Activated CD4-positive, alpha-beta T cell treated with anti-CD3 and anti-CD28 coated beads, Interleukin-2, Interleukin-4, amounts not matched to agents 100 ng/mL and 50 ng/mL, durations not matched to agents 16 hours and 8 hours (primary cell): ENCODE measurements around the gene LRCOL1.

Source experiments
- DNase-seq: peaks from one replicate; pipeline ENCODE4 v3.0.0-alpha.2; 2020; ENCODE audit warnings: low spot score

LRCOL1 gene

DNA sequence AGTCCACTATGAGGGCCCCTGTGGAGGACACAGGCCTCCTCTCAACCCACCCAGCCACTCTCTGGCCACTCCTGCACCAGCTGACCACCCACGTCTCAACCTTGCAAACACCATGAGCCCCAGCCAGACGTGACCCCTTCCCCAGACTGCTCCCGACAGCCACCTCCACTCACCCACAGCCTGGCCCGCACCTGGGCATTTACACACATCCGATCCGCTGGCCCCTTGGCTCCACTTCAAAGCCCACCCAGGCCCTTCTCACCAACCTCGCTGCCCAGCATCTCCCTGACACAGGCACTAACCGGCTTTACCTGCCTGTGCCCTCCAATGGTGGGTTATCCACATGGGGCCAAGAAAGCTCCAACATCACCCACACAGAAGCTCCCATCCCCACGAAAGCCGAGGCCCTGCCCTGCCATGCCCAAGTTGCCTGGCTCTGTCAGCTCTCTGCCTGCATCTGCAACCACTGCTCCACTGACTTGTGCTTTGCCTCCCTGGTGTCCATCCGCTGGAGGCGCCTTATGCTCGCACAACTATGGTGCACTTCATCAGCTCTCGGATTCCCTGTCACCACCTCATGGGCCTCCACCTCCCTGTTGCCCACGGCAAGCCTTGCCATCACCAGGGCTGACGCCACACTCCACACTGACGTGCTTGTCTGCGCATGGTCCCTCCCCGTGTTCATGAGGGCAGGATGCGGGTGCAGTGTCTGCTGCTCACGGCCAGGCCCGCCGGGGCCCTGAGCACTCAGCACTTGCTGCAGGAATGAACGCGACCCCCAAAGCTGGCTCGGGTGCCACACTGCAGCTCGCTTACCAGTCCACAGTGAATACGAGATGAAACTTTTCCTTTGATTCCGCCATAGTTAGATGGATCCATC, 24.9 kb upstream of the LRCOL1 start:
- DNase-seq: no peak

DNA sequence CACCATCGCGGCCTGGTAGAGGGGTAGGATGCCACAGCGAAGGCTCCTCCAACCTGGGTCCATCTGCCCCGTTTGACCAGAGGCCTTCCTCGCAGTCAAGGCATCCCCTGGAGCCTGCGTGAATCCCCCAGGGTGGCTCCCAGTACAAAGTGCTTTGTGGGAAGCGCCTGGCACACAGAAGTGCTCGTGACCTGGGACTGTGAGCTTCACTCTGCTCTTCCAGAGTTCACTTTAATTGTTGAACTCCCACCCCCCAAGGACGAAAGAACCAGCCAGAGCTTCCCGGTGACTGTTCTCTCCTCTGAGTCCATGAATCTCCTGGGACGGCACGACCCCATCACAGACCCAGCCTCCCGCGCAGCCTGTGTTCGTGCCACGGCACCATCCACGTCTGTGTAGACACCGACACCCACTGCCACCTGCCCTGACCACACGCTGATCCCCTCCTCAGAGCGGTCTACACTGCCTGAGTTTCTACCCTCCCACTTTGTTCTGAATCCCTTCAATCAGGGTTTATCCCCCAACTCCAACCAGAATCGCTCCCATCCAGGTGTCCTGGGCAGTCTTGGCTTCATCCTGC, 24.1 kb upstream of the LRCOL1 start:
- DNase-seq: no peak

DNA sequence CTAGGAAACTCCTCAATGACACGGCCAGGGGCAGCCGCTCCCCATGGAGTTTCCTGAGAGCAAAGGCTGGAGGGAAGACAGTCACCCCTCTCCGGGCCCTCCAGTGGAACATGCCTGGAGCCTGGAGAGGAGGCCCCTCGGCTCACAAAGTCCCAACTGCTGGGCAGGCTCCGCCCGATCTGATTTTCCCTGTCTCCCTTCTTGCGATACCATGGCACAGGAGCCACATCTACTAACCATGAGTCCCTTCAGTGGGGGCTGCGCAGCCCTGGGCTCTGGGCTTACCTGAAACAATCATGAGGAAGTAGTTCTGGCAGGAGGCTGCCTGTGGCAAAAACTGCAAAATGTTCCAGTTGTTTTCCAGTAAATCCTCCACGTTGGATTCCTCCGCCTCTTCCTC, 23.5 kb upstream of the LRCOL1 start:
- no peak for DNase-seq

DNA sequence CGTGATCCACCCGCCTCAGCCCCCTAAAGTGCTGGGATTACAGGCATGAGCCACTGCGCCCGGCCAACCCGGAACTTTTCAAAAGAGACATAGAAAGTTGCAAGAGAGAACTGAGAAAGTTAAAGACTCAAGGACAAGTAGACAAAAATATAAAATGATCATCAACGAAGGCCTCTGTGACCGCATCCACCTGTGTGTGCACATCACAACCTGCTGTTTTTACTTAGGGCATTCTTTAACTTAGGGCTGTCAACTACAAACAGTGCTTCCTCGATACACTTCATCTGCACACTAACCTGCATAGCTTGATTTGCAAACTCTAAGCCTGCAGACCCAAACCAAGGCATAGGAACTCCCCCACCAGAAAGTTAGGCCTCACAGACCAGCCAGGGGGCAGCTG, 23.0 kb upstream of the LRCOL1 start:
- DNase-seq: no peak

DNA sequence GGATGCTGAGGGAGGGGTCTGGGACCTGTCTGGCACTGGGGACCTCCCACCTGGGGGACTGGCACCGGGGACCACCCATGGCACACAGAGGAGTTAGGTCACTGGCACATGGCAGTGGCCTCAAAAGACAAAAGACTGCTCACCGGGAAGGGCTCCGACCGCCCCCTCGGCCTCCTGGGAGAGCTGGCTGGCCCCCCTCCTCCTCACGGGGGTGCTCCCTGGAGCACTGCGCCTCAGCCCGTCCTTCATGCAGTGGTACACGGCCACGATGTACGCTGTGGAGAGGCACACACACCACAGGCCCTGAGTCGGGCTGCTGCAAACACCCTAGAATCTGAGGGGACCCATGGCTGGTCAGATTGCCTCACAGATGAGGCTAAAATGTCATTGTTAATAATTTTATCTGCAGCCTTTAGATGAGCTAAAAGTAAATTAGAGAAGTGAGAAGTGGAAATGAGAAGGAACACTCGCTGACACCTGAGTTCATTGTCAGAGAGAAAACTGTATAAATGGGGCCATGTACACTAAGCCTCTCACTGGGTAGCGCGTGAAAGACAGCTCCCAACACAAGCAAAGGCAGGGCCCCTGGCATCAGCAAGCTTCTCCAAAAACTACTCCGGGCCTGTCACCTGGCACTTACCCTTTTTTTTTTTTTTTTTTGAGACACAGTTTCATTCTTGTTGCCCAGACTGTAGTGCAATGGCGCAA, 22.3 kb upstream of the LRCOL1 start:
- no peak for DNase-seq

DNA sequence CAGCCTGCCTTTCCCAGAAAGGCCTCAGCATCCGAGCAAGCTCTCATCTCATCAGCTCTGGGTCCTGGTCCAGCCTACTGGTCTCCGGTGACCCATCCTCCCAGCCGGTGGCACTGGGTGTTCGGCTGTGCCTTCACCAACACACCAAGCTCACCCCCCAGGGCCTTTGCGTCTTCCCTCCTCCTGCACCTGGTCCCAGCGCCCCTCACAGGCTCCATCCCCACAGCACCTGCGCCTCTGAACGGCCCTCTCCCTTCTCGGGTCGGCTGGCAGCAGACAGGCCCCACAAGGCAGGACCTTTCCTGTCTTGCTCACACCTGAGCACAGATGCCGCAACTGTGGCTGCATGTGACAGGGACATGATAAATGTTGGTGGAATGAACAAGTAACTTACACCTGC, 21.3 kb upstream of the LRCOL1 start:
- no peak for DNase-seq

DNA sequence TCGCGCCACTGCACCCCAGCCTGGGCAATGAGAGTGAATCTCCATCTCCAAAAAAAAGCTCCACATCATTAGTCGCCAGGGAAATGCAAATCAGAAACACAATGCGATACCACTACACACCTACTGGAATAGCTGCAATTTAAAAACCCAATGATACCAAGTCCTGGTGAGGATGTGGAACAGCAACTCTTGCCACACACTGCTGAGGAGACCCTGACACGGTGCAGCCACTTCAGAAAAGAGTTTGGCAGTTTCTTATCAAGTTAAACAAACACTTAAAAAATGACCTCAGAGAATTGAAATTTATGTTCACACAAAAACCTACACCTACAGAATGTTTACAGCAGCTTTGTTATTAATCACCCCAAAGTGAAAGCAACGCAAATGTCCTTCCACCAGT, 20.3 kb upstream of the LRCOL1 start:
- no peak for DNase-seq

DNA sequence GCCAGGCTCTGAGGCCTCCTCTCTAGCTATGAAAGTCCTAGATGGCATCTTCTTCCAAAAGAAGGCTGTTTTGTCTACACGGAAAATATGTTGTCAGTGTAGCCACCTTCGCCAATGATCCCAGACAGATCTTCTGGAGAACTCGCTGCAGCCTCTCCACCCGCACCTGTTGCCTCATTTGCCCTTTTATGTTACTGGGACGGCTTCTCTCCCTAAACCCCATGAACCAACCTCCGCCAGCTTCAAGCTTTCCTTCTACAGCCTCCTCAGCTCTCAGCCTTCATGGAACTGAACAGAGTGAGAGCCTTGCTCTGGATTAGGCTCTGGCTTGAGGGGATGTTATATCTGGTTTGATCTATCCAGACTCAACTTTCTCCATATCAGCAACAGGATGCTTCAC, 18.9 kb upstream of the LRCOL1 start:
- DNase-seq: no peak

DNA sequence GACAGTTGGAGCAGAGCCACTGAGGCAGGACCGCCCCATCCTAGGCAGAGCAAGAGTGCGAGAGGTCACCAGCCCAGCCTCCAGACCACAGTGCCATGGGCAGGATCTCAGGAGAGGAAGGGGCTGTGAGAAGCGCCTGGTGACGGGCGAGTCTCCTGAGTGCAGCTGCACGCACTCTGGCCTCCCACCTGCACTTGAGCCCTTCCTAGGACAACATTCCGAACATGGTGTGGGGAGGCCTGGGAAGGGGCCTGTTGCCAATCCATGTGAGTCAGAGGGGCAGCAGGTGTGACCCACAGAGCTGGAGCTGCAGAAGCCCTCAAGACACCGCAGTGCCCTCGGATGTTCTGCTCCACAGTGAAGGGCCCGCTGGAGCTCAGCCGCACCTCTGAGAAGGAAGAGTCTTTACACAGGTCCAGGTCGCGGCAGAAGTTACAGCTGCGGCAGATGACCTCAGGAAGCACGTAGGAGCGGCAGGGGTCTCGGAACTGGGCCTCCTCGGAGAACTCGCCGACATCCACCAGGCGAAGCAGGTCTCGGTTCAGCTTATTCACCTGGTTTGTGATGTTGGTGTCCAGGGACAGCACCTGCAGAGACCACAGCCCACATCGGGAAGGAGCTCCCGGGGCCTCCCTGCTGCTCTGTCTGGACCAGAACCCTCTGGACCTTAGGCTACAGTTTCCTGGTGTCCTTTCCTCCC, 15.5 kb upstream of the LRCOL1 start:
- no peak for DNase-seq

DNA sequence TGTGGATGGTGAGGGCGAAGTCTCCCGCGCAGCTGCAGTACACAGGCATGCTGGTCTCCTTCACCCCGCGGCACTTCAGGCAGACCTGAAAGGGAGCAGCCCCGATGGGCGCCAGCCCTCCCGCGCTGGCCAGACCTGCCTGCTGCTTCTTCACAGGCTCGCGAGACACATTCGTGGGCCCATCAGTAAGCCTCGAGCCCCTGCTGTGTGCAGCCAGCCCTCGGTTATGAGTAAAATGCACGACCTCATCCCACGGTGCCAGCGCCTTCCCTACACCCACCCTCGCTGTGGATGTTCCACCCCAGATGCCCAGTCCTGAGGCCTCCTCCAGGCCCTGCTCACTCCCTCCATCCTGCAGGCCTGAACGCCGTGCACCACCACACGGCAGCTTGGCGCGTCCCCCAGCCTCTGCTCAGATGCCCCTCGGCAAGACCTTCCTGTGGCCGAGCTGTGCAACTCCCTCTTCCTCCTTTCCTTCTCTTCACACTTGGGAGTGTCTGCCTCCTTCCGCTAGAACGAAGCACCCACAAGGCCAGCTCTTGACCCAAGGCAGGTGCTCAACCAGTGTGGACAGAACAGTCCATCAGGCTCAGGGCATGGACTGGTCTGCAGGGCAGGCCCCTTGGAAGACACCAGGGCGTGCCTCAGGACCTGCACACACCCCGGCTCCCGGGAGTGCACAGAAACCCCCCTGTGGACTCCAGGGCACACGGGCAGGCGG, 14.7 kb upstream of the LRCOL1 start:
- DNase-seq: no peak

DNA sequence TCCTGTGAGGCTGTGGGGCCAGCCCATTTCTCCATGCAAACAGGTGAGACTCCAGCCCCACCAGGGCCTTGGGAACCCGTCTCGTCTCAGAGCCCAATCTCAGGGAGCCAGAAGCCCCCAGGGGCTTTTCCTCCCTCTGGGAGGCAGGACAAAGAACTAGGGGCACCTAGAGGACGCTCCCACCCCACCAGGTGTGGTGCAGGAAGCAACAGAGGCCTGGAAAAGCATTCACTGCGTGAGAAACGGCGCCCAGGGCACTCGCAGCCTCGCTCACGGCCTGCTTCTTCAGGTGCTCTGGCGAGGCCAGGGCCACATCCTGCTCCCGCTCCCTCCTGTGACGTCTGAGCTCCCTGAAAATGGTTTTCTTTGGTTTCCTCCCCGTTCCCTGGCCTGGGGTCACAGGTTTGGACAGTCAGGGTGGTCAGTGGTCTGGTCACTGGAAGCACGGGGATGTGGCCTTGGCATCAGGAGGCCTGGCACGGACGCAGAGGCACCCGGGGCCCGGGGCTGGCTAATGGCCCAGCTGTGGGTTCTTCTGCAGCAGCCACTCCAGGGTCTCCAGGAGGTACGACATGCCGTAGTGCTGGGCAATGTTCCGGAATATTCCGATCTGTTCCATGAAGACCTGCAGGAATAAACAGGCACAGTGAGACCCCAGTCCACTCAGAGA, 13.9 kb upstream of the LRCOL1 start:
- no peak for DNase-seq

DNA sequence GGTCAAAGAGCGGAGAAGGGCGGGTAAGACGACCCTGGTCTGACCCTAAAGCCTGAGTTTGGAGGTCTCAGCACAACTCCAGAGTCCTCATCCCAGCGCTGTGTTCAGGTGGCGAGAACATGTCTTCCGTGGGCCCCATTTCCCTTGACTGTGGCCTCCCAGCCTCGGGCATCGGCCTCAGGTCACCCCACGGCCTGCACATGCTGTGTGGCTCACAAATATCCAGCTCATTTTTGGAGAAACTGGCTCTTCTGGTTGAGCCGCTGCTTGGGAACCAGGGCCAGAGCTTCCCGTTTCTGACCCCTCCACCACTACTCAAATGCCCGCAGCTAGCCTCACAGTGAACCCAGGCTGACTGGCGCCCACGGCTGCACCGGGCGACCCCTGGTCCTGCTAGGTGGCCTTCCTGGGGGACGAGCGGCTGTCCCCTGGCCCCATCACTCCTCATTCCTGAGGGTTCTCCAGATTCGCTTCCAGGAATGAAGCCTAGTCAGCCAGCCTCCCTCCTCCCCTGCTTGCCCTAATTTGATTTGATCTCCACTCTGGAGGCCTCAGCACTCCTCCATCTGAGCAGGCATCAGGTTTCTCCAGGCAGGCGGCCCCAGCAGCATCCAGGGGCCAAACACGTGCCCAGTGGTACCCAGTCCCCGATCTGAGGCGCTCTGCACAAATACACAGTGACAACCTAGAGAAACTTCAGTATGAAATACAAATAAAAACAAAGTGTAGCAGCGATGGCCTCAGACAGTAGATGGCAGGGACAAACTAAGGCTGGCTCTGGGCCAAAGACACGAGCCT, 12.9 kb upstream of the LRCOL1 start:
- no peak for DNase-seq

DNA sequence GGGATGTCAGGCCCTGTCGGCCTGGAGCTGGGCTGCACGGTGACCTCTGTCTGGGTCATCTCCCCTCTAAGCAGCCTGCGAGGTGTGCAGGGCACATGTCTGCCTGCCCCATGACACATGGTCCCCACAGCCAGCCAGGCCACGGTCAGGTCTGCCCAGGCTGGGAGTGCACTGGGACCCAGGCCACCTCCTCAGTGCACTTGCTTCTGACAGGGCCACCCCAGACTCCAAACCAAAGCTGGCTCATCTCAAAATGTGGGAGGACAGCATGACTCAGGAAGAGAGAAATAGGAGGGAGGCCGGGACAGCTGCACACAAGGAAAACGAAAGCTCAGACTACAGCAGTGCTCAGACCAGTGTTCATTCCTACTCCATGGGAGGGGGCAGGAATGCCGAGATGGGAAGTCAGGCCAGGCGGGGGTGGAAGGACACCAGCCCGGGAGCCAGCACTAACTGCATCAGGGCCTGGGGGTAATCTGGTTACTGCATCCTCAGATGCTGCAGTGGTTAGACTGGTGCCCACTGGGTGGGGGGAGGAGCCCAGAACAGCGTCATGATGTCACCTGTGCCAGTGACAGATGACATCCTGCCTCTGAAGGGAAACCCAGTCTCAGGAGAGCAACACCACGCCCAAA, 12.2 kb upstream of the LRCOL1 start:
- no peak for DNase-seq

DNA sequence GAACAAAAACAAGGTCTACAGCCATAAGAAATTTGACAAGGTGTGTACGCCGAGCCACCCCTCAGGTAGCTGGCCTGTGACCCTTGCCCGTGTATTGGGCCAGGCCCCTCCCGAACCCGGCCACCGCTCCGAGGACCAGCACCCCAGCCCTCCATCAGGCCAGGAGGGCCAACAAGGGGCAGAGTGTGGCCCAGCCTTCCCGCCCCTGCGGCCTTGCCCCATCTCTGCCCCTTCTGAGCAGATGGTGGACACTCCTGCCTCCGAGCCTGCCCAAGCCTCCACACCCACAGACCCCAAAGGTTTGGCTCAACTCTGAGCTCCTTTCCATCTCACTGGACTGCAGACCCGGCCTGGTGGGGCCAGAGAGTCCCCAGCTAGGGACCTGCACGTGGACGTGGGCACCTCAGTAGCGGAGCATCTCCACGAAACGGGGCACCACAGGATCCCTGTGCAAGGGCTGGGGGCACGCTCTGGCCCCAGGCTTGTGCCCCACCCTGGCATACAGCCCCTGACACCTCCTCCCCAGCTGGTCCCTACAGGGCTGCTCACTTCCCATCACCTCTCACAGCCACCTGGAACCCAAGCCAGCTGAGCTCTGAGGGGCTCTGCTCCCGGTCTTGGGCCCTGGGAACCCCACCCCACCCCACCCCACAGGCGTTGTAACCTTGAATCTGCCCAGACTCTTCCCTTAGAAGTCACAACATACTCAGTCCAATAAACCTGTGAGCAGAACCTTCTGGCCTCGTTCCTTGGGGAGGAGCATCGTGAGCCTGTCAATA, 11.5 kb upstream of the LRCOL1 start:
- DNase-seq: no peak

DNA sequence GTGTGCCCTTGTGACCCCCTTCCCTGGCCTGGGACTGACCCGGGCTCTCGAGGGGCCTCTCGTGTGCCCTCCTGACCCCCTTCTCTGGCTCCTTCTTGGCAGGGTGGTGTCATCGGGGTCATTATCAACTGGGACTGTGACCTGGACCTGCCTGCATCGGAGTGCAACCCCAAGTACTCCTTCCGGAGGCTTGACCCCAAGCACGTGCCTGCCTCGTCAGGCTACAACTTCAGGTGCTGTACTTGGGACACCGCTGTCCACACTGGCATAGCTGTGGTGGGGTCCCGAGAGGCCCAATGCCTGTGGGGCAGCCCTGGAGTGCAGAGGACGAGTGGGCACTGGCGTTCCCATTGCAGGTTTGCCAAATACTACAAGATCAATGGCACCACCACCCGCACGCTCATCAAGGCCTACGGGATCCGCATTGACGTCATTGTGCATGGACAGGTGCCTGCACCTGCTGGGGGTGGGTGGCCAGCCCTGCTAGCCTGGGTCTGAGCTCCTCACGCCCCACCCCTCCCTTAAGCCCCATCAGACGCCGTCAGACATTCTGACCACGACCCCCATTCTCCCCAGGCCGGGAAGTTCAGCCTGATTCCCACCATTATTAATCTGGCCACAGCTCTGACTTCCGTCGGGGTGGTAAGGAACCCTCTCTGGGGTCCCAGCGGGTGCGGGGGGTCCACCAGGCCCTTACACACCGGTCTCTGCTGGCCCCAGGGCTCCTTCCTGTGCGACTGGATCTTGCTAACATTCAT, 10.7 kb upstream of the LRCOL1 start:
- no peak for DNase-seq

DNA sequence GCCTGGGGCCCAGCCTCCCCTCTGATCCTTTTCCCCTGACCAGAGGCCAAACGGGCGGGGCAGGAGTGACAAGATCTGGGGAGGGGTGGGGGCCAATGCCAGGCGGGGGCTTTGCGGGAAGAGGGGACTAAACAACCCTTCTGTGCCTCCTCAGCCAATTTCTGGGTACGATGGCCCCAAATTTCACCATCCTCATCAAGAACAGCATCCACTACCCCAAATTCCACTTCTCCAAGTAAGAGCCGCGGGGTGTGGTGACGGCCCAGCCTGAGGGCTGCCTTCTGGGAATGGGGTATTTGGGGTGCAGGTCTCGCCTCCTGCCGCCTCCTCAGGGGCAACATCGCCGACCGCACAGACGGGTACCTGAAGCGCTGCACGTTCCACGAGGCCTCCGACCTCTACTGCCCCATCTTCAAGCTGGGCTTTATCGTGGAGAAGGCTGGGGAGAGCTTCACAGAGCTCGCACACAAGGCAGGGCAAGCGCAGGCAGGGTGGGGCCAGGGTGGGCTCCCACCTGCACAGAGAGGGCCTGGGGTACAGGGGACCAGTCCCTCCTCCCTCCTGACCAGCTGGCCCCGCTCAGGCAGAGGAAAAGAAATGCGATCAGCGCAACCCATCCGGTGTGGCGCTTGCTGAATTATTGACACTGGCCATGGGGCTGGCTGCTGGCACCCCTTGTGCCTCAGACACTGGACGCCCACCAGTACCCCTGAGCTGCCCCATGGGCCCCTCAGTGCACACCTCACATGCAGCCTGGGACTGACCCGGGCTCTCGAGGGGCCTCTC, 9.9 kb upstream of the LRCOL1 start:
- no peak for DNase-seq

DNA sequence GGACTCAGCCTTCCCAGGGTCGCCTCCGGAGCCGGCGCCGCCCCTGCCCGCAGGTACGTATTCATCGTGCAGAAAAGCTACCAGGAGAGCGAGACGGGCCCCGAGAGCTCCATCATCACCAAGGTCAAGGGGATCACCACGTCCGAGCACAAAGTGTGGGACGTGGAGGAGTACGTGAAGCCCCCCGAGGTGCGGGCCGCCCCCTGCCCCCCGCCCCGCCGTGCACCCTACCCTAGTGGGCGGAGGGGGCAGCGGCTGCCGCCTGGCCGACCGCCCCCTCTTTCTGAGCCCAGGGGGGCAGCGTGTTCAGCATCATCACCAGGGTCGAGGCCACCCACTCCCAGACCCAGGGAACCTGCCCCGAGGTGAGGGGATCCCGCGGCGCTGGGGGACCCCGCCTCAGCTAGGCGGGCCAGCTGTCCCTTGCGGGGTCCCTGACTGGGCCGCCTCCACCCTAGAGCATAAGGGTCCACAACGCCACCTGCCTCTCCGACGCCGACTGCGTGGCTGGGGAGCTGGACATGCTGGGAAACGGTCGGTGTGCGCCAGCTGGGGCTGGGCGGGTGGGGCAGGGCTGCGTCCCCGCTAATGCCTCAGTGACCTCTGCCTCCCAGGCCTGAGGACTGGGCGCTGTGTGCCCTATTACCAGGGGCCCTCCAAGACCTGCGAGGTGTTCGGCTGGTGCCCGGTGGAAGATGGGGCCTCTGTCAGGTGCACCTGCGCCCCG, 9.2 kb upstream of the LRCOL1 start:
- DNase-seq: no peak
